Neutrophil (primary cell): ENCODE measurements around the gene TRIM27.
A peak's percentile ranks its signal among the peaks of the same experiment; 100 is the strongest.

ENCODE experiments used
- H3K27ac ChIP-seq: fragments of 200-600 bp; sonication (generic); 2 replicates; pipeline ENCODE4 v1.5.1; 2016; ENCODE audit warnings: mild to moderate bottlenecking, moderate library complexity
- H3K27me3 ChIP-seq: fragments of 200-600 bp; sonication (generic); 2 replicates; pipeline ENCODE4 v1.6.0; 2016; ENCODE audit warnings: mild to moderate bottlenecking
- H3K36me3 ChIP-seq: fragments of 200-600 bp; sonication (generic); 2 replicates; pipeline ENCODE4 v1.5.1; 2017
- H3K4me1 ChIP-seq, 2 experiments: fragments of 200-600 bp in 1 of 2; sonication (generic) in 1 of 2; 1 replicate in 1 of 2; 2 replicates in 1 of 2; pipeline versions ENCODE4 v1.5.1 to v1.6.1; 2013 to 2016; ENCODE audit warnings: low read depth in 1 of 2, low read length in 1 of 2, mild to moderate bottlenecking in 1 of 2, moderate library complexity in 1 of 2; ENCODE audit not compliant: control insufficient read depth in 1 of 2, insufficient read depth in 1 of 2
- H3K4me3 ChIP-seq, 2 experiments: fragments of 200-600 bp in 1 of 2; sonication (generic) in 1 of 2; 1 replicate in 1 of 2; 2 replicates in 1 of 2; pipeline ENCODE4 v1.5.1; 2013 to 2016; ENCODE audit warnings: low read depth in 1 of 2, low read length in 1 of 2, mild to moderate bottlenecking in 1 of 2, moderate library complexity in 1 of 2
- H3K9me3 ChIP-seq: fragments of 200-600 bp; sonication (generic); 2 replicates; pipeline ENCODE4 v1.5.1; 2016
- TF ChIP-seq, protein P1 (sequence below): fragments of 200-600 bp; sonication (generic); IDR thresholded peaks from 2 replicates; pipeline ENCODE4 v1.5.1; 2016; ENCODE audit warnings: antibody characterized with exemption

The TRIM27 gene

DNA sequence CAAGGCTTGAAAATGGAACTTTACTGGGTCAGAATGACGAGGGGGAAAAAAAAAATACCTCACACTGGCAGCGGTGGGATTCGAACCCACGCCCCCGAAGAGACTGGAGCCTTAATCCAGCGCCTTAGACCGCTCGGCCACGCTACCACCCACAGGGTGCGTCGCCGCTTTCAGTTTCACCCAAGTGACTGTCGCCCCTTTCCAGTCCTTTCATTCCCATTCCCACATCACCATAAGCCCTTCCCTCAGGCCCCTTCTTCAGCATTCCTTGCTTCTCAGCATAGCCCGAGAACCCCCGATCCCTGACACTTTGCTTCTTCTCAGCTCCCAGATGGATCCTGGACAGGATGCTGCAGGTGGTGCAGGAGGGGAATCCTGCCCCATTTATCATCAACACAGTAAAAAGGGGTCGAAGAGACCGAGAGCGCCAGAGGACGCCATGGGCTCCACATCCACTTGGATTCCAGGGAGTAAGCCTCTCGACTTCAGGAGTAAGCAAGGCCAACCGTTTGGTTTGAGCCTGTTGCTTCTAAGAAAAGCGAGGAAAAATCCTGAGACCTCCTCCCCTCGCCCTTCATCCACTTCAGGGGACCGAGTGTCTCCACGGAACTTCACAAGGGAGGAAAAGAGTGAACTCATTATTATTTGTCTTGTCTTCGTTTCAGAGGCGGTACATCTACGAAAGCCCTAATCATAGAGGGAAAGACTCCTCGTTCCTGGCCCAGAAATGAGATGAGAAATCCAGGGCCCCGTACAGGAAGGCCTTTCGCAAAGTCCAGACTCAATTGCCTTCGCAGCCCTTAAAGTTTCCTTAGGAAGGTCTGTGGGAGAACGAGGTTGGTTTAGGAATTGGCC lies 20.0 kb upstream of the TRIM27 start:
- Histone ChIP-seq H3K27me3 (no peaks in the 10 kb centered on the region), H3K4me3 (peak overlapping the region; percentile 45 to 54), H3K27ac (peak overlapping the region; percentile 62), H3K4me1 (peaks cover 60 to 63% of the 10 kb centered on the region in 2 experiments), H3K36me3 (no peaks in the 10 kb centered on the region), H3K9me3 (no peaks in the 10 kb centered on the region)
- TF ChIP-seq, protein P1, sequence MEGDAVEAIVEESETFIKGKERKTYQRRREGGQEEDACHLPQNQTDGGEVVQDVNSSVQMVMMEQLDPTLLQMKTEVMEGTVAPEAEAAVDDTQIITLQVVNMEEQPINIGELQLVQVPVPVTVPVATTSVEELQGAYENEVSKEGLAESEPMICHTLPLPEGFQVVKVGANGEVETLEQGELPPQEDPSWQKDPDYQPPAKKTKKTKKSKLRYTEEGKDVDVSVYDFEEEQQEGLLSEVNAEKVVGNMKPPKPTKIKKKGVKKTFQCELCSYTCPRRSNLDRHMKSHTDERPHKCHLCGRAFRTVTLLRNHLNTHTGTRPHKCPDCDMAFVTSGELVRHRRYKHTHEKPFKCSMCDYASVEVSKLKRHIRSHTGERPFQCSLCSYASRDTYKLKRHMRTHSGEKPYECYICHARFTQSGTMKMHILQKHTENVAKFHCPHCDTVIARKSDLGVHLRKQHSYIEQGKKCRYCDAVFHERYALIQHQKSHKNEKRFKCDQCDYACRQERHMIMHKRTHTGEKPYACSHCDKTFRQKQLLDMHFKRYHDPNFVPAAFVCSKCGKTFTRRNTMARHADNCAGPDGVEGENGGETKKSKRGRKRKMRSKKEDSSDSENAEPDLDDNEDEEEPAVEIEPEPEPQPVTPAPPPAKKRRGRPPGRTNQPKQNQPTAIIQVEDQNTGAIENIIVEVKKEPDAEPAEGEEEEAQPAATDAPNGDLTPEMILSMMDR: no peak

DNA sequence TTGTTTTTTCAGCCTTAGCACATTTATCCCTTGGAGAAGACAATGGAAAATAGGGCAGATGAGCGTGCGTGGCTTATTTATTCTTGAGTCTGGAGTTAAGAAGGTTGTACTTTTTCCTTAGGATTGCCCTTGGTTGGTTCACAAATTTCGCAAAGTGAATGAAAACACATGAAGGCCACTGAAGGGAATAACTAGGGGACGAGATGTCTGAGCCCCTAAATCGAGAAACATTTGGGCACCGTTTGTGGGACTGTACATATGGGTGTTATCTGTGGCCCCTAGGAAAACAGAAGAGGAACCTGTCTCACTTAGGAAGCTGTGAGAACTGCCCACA lies 19.4 kb upstream of the TRIM27 start:
- H3K4me3 ChIP-seq: peak overlapping the region; percentile 45 to 54
- H3K36me3 ChIP-seq: no peaks in the 10 kb centered on the region
- no peaks in the 10 kb centered on the region for H3K9me3 ChIP-seq
- TF ChIP-seq, protein P1: no peak
- peak overlapping the region; percentile 62 for H3K27ac ChIP-seq
- peaks cover 60 to 63% of the 10 kb centered on the region in 2 experiments for H3K4me1 ChIP-seq
- H3K27me3 ChIP-seq: no peaks in the 10 kb centered on the region

DNA sequence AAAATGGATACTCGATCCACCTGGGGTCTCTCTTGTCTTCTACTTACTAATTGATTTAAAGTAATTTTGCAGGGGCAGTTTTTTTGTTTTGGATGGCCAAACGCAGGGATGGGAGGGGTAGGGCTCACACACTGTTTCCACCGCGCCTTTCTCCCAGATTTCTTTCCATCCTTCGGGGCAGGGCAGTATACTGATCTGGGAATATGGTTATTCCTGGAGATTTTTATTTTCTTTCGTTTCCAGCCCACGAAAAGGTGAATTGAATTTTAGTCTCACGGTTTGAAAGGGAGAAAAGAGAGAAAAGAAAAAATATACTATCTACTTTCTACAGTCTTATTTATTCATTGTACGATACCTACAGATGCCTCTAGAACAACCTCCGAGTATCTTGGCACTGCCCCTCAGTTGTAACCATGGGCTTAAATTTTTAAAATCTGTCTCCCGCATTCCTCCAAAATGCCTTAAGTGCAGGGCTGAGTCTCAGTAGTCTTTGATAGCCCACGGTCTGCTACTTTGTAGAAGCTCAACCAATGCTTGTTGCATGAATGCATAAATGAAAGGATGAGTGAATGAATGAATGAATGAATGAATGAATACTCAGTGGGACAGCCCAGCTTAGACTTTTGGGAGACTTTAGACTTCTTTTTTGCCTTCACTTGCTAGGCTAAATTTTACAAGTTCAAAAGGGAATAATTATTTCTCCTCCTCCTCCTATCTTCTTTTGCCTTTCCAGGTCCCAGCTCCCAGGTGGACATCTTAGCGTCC lies 18.1 kb upstream of the TRIM27 start:
- peak overlapping the region; percentile 65 for H3K27ac ChIP-seq
- TF ChIP-seq, protein P1: no peak
- peak overlapping the region; percentile 56 to 60 for H3K4me3 ChIP-seq

DNA sequence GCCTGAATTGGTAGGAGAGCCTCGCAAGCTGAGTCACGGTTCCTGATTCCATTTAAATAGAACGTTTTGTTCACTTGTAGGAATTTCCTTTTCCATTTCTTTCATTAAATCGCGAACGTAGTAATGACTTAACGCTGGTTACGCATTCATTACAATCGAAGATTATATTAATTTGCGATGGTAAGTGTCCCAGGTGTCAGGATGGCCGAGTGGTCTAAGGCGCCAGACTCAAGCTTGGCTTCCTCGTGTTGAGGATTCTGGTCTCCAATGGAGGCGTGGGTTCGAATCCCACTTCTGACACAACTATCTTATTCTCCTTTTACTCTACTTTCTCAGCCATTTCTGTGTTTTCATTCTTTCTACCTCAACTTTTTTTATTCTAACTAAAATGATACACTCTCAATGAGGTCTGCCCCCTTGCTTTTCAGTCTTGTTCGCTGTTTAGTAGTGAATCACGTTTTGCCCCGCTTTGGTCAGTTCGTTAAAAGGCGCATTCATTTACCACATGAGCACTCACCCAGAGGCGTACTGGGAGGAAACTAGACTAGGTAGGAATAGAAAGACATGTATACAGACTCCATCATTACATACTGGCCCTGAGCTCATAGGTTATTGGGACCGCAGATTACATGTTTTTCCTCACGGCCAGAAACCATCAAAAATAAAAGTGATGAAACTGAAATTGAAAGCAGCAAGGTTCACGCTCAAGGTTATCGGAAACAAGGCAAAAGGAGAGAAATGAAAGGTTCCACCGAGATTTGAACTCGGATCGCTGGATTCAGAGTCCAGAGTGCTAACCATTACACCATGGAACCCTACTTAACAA lies 17.3 kb upstream of the TRIM27 start:
- Histone ChIP-seq H3K4me3 (peak overlapping the region; percentile 56 to 60), H3K9me3 (no peaks in the 10 kb centered on the region), H3K36me3 (no peaks in the 10 kb centered on the region), H3K27ac (peak overlapping the region; percentile 65), H3K27me3 (no peaks in the 10 kb centered on the region), H3K4me1 (peaks cover 60 to 63% of the 10 kb centered on the region in 2 experiments)
- TF ChIP-seq, protein P1: no peak

More for the DNA sequence above, 18.1 kb upstream of the TRIM27 start:
- Histone ChIP-seq H3K4me1 (peaks cover 60 to 63% of the 10 kb centered on the region in 2 experiments), H3K9me3 (no peaks in the 10 kb centered on the region), H3K27me3 (no peaks in the 10 kb centered on the region), H3K36me3 (no peaks in the 10 kb centered on the region)

DNA sequence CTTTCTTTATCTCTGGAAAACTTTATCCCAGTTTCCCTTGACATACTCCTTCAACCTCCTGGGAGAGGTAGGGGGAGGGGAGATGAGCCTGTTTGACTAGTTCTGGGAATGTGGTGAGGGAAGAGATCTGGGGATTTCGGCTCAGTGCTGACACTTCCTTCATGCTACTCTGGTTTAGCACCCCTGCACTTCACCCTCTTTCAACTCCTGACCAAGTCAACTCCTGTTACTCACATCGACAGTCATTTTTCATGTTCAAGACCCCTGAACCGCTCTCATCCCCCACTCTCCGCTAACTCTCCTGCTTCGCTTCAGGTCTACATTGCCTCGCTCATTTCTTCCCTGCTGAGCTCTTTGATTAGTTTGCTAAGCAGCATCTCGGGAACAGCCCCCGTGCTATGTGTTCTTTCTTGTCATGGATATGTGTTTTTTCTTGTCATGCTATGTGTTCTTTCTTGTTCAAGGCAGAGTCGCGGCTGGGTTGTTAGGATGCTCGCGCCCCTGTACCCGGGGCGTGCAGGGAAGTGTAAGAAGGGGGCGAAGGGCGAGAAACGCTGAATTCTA lies 16.6 kb upstream of the TRIM27 start:
- Histone ChIP-seq H3K4me3 (peak overlapping the region; percentile 56 to 60), H3K4me1 (peaks cover 62 to 63% of the 10 kb centered on the region in 2 experiments), H3K9me3 (no peaks in the 10 kb centered on the region), H3K27ac (peak overlapping the region; percentile 65), H3K36me3 (no peaks in the 10 kb centered on the region), H3K27me3 (no peaks in the 10 kb centered on the region)
- TF ChIP-seq, protein P1: no peak
